Astrocyte (in vitro differentiated cells and primary cell): ENCODE data around the gene SLC25A40.
"Not testable (repeated sequence)": the region's sequence is repeated elsewhere in the genome, so short reads cannot be mapped to it uniquely, and the experiment has no call there.

Experiments used
- CTCF ChIP-seq: IDR thresholded peaks from 2 replicates; pipeline ENCODE4 v1.5.1; 2011; ENCODE audit warnings: low read depth, mild to moderate bottlenecking, inconsistent platforms, low read length, moderate library complexity; ENCODE audit not compliant: insufficient read depth
- EZH2 ChIP-seq: IDR thresholded peaks from 2 replicates; pipeline ENCODE4 v1.6.1; 2012; ENCODE audit warnings: mild to moderate bottlenecking, low read length, inconsistent platforms; ENCODE audit not compliant: insufficient read depth

GRCh38 chr7:87822056-87822455 lies 54.1 kb downstream of the SLC25A40 start:
- not testable (repeated sequence) for TF ChIP-seq CTCF, EZH2
